ENCODE results near the gene BBX.

Gene BBX

GRCh38 chr3:107710851-107711250 lies 188.1 kb downstream of the BBX start (continued):
- no peak for TF ChIP-seq POU6F1 (CRISPR knock-in tag; IDR thresholded peaks at IDR 0.05; ENCODE audit: borderline replicate concordance, low read depth)
- no peak for TF ChIP-seq OSR1 (CRISPR knock-in tag; IDR thresholded peaks at IDR 0.05)
- TF ChIP-seq ZNF8 (CRISPR knock-in tag; IDR thresholded peaks at IDR 0.05): no peak

GRCh38 chr3:107716734-107717133 lies 194.0 kb downstream of the BBX start:
- ATAC-seq: no peak
- no peak for TF ChIP-seq CSRNP3 (CRISPR knock-in tag; IDR thresholded peaks at IDR 0.05)
- TF ChIP-seq TSHZ2 (CRISPR knock-in tag; IDR thresholded peaks at IDR 0.05): no peak
- TF ChIP-seq ZNF8 (CRISPR knock-in tag; IDR thresholded peaks at IDR 0.05): no peak
- TF ChIP-seq ARNTL (CRISPR knock-in tag; IDR thresholded peaks at IDR 0.05; ENCODE audit: borderline replicate concordance, low read depth): no peak
- TF ChIP-seq ZFP30 (CRISPR knock-in tag; IDR thresholded peaks at IDR 0.05): no peak
- TF ChIP-seq ISL1 (CRISPR knock-in tag; IDR thresholded peaks at IDR 0.05): no peak
- no peak for TF ChIP-seq BACH2 (CRISPR knock-in tag; IDR thresholded peaks at IDR 0.05; ENCODE audit: borderline replicate concordance)
- no peak for TF ChIP-seq ESRRG (CRISPR knock-in tag; IDR thresholded peaks at IDR 0.05)
- no peak for TF ChIP-seq TOX (CRISPR knock-in tag; IDR thresholded peaks at IDR 0.05; ENCODE audit: borderline replicate concordance)

GRCh38 chr3:107718547-107718946 lies 195.8 kb downstream of the BBX start:
- no peak for ATAC-seq
- no peak for TF ChIP-seq ESRRG (CRISPR knock-in tag; IDR thresholded peaks at IDR 0.05)
- TF ChIP-seq SNAI2 (CRISPR knock-in tag; IDR thresholded peaks at IDR 0.05): no peak
- TF ChIP-seq ARNTL (CRISPR knock-in tag; IDR thresholded peaks at IDR 0.05; ENCODE audit: borderline replicate concordance, low read depth): no peak
- no peak for TF ChIP-seq ISL1 (CRISPR knock-in tag; IDR thresholded peaks at IDR 0.05)
- no peak for TF ChIP-seq ZC3H10 (CRISPR knock-in tag; IDR thresholded peaks at IDR 0.05)
- TF ChIP-seq PPARA (CRISPR knock-in tag; IDR thresholded peaks at IDR 0.05; ENCODE audit: borderline replicate concordance): no peak
- no peak for TF ChIP-seq ZNF8 (CRISPR knock-in tag; IDR thresholded peaks at IDR 0.05)
- TF ChIP-seq PATZ1 (CRISPR knock-in tag; IDR thresholded peaks at IDR 0.05; ENCODE audit: borderline replicate concordance): no peak
- no peak for TF ChIP-seq TOX (CRISPR knock-in tag; IDR thresholded peaks at IDR 0.05; ENCODE audit: borderline replicate concordance)
- TF ChIP-seq TCF4 (CRISPR knock-in tag; IDR thresholded peaks at IDR 0.05; ENCODE audit: borderline replicate concordance): no peak

DNA sequence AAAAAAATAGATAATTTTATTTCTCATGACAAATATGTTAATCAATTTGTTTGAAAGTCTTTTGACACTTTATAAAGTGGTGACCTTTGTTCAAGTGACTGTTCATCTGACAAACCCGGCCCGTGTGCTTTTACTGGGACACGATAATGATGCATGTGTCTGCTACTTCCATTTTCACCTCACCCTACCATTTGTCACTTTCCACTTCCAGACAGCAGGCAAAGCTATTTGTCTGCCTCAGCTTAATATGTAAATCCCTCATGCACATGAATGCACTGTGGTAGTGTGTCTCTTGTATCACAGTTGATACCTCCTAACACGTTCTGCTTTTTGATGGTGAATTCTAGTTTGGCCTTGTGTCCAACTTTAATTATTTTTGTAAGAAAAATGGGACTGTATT lies 204.3 kb downstream of the BBX start:
- no peak for ATAC-seq
- TF ChIP-seq PPARA (CRISPR knock-in tag; IDR thresholded peaks at IDR 0.05; ENCODE audit: borderline replicate concordance) (no peak), CSRNP3 (CRISPR knock-in tag; IDR thresholded peaks at IDR 0.05) (no peak), ZNF70 (CRISPR knock-in tag; IDR thresholded peaks at IDR 0.05) (no peak), ZFP30 (CRISPR knock-in tag; IDR thresholded peaks at IDR 0.05) (no peak), PATZ1 (CRISPR knock-in tag; IDR thresholded peaks at IDR 0.05; ENCODE audit: borderline replicate concordance) (no peak), CREB5 (CRISPR knock-in tag; IDR thresholded peaks at IDR 0.05; ENCODE audit: low read depth) (no peak), TCF4 (CRISPR knock-in tag; IDR thresholded peaks at IDR 0.05; ENCODE audit: borderline replicate concordance) (no peak), ESRRG (CRISPR knock-in tag; IDR thresholded peaks at IDR 0.05) (no peak), TSHZ2 (CRISPR knock-in tag; IDR thresholded peaks at IDR 0.05) (no peak), GLIS3 (CRISPR knock-in tag; IDR thresholded peaks at IDR 0.05) (no peak)

All from SK-N-SH treated with all-trans-retinoic acid at 6 μM for 48 hours (cell line).